A375 (cell line): Measurements from ENCODE around the gene VSX2. TPM values are rescaled to one million over a fixed set of nuclear protein-coding genes. Genes with fewer than 3 reads are reported as not detected.

Experiments used
- small RNA-seq: library from RNA; depleted of rRNA; stranded (forward); fragments of <200 nt; gene quantifications from one replicate; pipeline ENCODE3, GENCODE V24; 2014
- total RNA-seq: library from RNA; depleted of rRNA; stranded (reverse); fragments of >200 nt; shearing (Covaris generic); gene quantifications from 2 replicates; pipeline ENCODE4 v1.2.3, GENCODE V29; 2014; rRNA removed

The VSX2 gene
- total RNA-seq = not detected in 2 replicates

GRCh38 chr14:74238974-74239847 lies at the start of gene VSX2:
TSS of gene VSX2 (plus strand) at chr14:74239449. CDS start at chr14:74239562, 113 bp downstream.

DNA sequence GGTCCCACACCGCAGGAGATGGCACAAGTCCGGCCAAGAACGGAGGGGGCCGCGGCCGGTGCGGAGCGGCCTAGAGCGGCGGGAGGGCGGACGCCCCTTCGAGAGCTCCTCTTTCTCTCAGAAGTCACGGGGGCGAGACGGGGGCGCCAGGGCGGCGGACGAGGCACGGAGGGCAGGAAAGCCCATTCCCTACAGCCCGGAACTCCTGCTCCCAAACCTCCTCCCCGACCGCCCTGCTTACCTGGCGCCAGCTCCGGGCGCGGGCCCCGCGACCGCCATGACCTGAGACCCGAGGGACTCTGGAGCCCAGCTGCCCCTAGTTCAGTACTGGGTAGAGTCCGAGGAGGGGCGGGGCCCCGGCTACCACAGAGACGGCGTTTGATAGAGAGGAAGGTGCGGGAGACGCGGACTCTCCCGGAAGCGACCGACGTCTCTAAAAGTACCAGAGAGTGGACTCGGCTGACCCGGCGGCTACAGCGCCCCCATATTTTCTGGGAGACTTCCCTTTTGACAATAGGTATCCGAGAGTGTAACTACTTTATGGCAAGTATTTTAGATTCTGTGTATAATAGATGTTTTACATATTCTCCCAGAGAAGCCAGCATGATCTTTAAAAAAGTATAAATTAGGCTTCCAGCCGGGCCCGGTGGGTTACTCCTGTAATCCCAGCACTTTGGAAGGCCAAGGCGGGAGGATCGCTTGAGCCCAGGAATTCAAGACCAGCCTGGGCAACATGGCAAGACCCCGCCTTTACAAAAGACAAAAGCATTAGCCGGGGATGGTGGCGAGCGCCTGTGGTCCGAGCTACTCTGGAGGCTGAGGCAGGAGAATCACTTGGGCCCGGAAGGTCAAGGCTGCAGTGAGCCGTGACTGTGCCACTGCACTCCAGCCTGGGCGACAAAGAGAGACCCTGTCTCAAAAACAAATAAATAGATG lies 63.7 kb downstream of the VSX2 start, which contains the start of gene ABCD4:
TSS of gene ABCD4 (minus strand) at position 301 of the 936 bp plus-strand sequence. CDS start at position 279, 22 bp downstream.

Small RNAs within 50 kb of the gene (small RNA-seq; reads per million reads assigned to genes)
- gene AC006349.1 = not detected

Other genes with a start within 250 kb of the VSX2 start
- gene ENTPD5, start 220.2 kb upstream of the VSX2 start, total RNA-seq = 6.1 and 7.4 TPM in 2 replicates
- 1.6 and 2.2 TPM in 2 replicates for gene BBOF1, start 220.1 kb upstream of the VSX2 start, total RNA-seq
- 5.4 and 7.6 TPM in 2 replicates for gene ALDH6A1, start 155.0 kb upstream of the VSX2 start, total RNA-seq
- 6.7 and 6.8 TPM in 2 replicates for gene LIN52, start 154.5 kb upstream of the VSX2 start, total RNA-seq
- 24.6 and 33.5 TPM in 2 replicates for gene ABCD4, start 63.5 kb downstream of the VSX2 start, total RNA-seq
- not detected in 2 replicates for gene VRTN, start 109.0 kb downstream of the VSX2 start, total RNA-seq
- gene SYNDIG1L, start 186.8 kb downstream of the VSX2 start, total RNA-seq = 0.03 TPM in 1 of 2 replicates, not detected in the other